ENCODE measurements around the gene HAP1. TPM values are rescaled to one million over a fixed set of nuclear protein-coding genes. Genes with fewer than 3 reads are reported as not detected.
"Not testable (repeated sequence)": the region's sequence is repeated elsewhere in the genome, so short reads cannot be mapped to it uniquely, and the experiment has no call there.

Gene HAP1
- total RNA-seq: not detected
- long read RNA-seq: 0 reads

GRCh38 chr17:41734139-41734948 is at the start of gene HAP1:
Gene HAP1, minus strand, starts transcription at chr17:41734643. Its CDS starts 9 bp downstream, at chr17:41734634.
- ATAC-seq: peak; percentile 26
- DNase-seq: peak; percentile 43
- intact Hi-C loops (cut with micrococcal nuclease): no loop called here

- DNase-seq (peak; percentile 88), ATAC-seq (peak; percentile 60)
- intact Hi-C loops (cut with micrococcal nuclease): no loop called here
Observed at GRCh38 chr17:41782142-41782541, 47.7 kb upstream of the HAP1 start.

- peak; percentile 67 for DNase-seq
- no peak for ATAC-seq
- intact Hi-C loops (cut with micrococcal nuclease): no loop called here
Observed at GRCh38 chr17:41781404-41782110, 47.1 kb upstream of the HAP1 start.

- intact Hi-C loops (cut with micrococcal nuclease): no loop called here
- ATAC-seq (no peak), DNase-seq (no peak)
Observed at GRCh38 chr17:41779954-41780353, 45.5 kb upstream of the HAP1 start.

GRCh38 chr17:41777574-41778188 is 43.2 kb upstream of the HAP1 start:
- peak; percentile 85 for DNase-seq
- peak; percentile 50 for ATAC-seq
- intact Hi-C loops (cut with micrococcal nuclease): no loop called here

GRCh38 chr17:41777157-41777573 is 42.7 kb upstream of the HAP1 start:
- ATAC-seq (peak; percentile 68), DNase-seq (peak; percentile 86)
- intact Hi-C loops (cut with micrococcal nuclease): no loop called here

GRCh38 chr17:41776262-41776900 is 41.9 kb upstream of the HAP1 start:
- DNase-seq; intact Hi-C loops (cut with micrococcal nuclease); ATAC-seq: not testable (repeated sequence)

- intact Hi-C loops (cut with micrococcal nuclease): no loop called here
- peak; percentile 66 for DNase-seq
Observed at GRCh38 chr17:41775394-41776226, 41.2 kb upstream of the HAP1 start.

GRCh38 chr17:41773731-41774193 is 39.3 kb upstream of the HAP1 start:
- peak; percentile 2 for ATAC-seq
- peak; percentile 55 for DNase-seq
- intact Hi-C loops (cut with micrococcal nuclease): no loop called here

More at GRCh38 chr17:41775394-41776226, 41.2 kb upstream of the HAP1 start:
- peak; percentile 50 for ATAC-seq

- peak; percentile 46 for ATAC-seq
- intact Hi-C loops (cut with micrococcal nuclease): no loop called here
- peak; percentile 86 for DNase-seq
Observed at GRCh38 chr17:41773190-41773588, 38.7 kb upstream of the HAP1 start.

- DNase-seq (no peak), ATAC-seq (no peak)
- intact Hi-C loops (cut with micrococcal nuclease): no loop called here
Observed at GRCh38 chr17:41772586-41773189, 38.2 kb upstream of the HAP1 start.

GRCh38 chr17:41772218-41772585 is 37.8 kb upstream of the HAP1 start:
- DNase-seq: no peak
- intact Hi-C loops (cut with micrococcal nuclease): no loop called here
- no peak for ATAC-seq

GRCh38 chr17:41771389-41772206 is 37.2 kb upstream of the HAP1 start:
- DNase-seq (no peak), ATAC-seq (no peak)
- intact Hi-C loops (cut with micrococcal nuclease): no loop called here

- intact Hi-C loops (cut with micrococcal nuclease): no loop called here
- ATAC-seq: no peak
Observed at GRCh38 chr17:41769985-41770384, 35.5 kb upstream of the HAP1 start.

GRCh38 chr17:41769346-41769862 is 35.0 kb upstream of the HAP1 start:
- intact Hi-C loops (cut with micrococcal nuclease): no loop called here
- ATAC-seq: no peak
- no peak for DNase-seq

More at GRCh38 chr17:41769985-41770384, 35.5 kb upstream of the HAP1 start:
- no peak for DNase-seq

GRCh38 chr17:41768682-41769288 is 34.3 kb upstream of the HAP1 start:
- intact Hi-C loops (cut with micrococcal nuclease): no loop called here
- ATAC-seq (no peak), DNase-seq (no peak)

Measured in left ventricle myocardium superior (tissue), 1 donor.